DOHH2 (cell line): ENCODE data around the gene AUTS2.

Experiments
- CTCF ChIP-seq: fragments of 200-600 bp; sonication (generic); IDR thresholded peaks from one replicate; pipeline ENCODE4 v1.5.1; 2014; ENCODE audit warnings: antibody characterized with exemption, mild to moderate bottlenecking, low read depth, low read length; ENCODE audit not compliant: poor library complexity, severe bottlenecking
- EZH2phosphoT487 ChIP-seq: fragments of 200-600 bp; sonication (generic); IDR thresholded peaks from 2 replicates; pipeline ENCODE4 v1.6.1; 2017; ENCODE audit warnings: borderline replicate concordance, mild to moderate bottlenecking, antibody characterized with exemption, low read length, moderate library complexity, mixed read lengths

GRCh38 chr7:70492625-70493024, 894.4 kb downstream of the AUTS2 start:
- TF ChIP-seq CTCF (peak; percentile 28), EZH2phosphoT487 (no peak)
